Right lobe of liver (tissue), 4 donors: Measurements from ENCODE around the gene ARHGAP44.

Experiments used
- CTCF ChIP-seq, 4 donors: fragments of 200-600 bp in 3 of 4; fragments of 450-650 bp in 1 of 4; IDR thresholded peaks; one replicate each; pipeline versions ENCODE4 v1.5.1 to v1.8.0; 2016 to 2022; ENCODE audit warnings: antibody characterized with exemption in 4 of 4, mild to moderate bottlenecking in 2 of 4
- POLR2A ChIP-seq: fragments of 450-650 bp; IDR thresholded peaks from one replicate; pipeline ENCODE4 v1.6.1; 2017; ENCODE audit warnings: antibody characterized with exemption, mild to moderate bottlenecking
- donor health status: DM: no; HTN: no; CAD: no.
- donor health status: DM: no; HTN: no; CAD: no.
- donor health status: DM: no; HTN: yes; CAD: no.

GRCh38 chr17:13027246-13027645 lies 237.9 kb downstream of the ARHGAP44 start:
- TF ChIP-seq CTCF (IDR thresholded peaks at IDR 0.05), result no peak
- no peak for TF ChIP-seq POLR2A
